ENCODE data around the gene LPXN.

DNA sequence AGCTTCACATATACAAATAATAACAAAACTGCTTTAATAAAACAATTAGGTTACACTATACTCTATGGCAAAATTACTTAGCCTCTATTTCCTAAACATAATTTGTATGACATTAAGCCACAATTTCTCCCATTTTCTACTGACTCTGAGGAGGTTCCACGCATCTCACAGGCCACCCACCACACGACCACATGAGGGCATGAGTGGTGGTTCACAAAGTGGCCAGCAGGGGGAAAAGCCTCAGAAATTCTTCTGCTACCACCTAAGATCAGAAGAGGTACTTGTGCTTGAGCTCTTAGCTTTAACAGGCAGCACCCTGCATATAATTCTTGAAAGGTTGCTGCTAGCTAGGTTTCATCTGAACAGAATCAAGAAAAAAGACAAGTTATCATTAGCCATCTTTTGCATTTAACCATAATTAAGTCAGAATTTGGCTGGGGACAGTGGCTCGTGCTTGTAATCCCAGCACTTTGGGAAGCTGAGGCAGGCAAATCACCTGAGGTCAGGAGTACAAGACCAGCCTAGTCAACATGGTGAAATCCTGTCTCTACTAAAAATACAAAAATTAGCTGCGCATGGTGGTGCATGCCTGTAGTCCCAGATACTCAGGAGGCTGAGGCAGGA is 7.7 kb downstream of the LPXN start:
- TF ChIP-seq POLR2A (IDR thresholded peaks at IDR 0.05) (no peak), EP300 (IDR thresholded peaks at IDR 0.05) (no peak), POLR2AphosphoS5 (IDR thresholded peaks at IDR 0.05) (no peak)
- TF ChIP-seq, protein P1, sequence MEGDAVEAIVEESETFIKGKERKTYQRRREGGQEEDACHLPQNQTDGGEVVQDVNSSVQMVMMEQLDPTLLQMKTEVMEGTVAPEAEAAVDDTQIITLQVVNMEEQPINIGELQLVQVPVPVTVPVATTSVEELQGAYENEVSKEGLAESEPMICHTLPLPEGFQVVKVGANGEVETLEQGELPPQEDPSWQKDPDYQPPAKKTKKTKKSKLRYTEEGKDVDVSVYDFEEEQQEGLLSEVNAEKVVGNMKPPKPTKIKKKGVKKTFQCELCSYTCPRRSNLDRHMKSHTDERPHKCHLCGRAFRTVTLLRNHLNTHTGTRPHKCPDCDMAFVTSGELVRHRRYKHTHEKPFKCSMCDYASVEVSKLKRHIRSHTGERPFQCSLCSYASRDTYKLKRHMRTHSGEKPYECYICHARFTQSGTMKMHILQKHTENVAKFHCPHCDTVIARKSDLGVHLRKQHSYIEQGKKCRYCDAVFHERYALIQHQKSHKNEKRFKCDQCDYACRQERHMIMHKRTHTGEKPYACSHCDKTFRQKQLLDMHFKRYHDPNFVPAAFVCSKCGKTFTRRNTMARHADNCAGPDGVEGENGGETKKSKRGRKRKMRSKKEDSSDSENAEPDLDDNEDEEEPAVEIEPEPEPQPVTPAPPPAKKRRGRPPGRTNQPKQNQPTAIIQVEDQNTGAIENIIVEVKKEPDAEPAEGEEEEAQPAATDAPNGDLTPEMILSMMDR (IDR thresholded peaks at IDR 0.05): peak in 3 of 4 experiments; percentile 48 to 72 (median 55)
